ENCODE data around the gene RAB37.

The RAB37 gene

GRCh38 chr17:74764751-74765286, 27.8 kb downstream of the RAB37 start:
- DNase-seq = no peak

GRCh38 chr17:74766413-74766812, 29.4 kb downstream of the RAB37 start:
- DNase-seq = no peak

DNA sequence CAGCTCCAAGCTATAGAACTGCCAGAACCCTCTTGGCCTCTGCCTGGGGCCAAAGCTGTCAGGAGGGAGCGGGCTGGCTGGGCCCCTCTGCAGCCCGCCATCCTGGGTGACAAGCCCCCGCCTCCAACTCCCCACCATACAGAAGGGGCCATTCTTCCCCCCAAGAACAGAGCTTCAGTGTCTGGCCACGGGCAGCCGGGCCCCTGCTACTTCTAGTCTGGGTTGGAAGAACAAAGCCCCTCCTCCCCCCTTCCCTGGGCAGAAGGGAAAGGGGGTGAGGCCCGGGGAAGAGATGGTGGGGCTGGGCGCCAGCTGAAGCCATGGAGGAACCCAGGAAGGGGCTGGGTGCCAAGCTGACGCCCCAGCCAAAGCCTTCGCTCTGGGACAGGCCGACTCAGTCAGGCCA, 30.1 kb downstream of the RAB37 start:
- no peak for DNase-seq

DNA sequence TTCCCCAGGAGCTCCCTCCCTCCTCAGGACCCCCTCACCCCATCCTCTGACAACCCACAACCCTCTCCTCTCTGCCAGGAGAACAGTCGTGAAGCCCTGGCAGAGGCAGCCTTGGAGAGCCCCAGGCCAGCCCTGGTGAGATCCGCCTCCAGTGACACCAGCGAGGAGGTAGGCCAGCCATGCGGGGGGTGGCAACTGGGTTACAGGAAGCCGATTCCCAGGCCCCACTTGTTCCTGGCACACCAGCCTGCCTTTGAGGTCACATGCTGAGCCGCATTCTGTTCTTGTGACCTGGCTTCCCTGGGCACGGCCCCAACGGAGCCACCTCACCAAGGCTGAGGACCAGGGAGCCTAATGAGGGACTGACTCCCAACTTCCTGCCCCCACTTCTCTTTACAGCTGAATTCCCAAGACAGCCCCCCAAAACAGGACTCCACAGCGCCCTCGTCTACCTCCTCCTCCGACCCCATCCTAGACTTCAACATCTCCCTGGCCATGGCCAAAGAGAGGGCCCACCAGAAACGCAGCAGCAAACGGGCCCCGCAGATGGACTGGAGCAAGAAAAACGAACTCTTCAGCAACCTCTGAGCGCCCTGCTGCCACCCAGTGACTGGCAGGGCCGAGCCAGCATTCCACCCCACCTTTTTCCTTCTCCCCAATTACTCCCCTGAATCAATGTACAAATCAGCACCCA, 31.2 kb downstream of the RAB37 start:
- no peak for DNase-seq

DNA sequence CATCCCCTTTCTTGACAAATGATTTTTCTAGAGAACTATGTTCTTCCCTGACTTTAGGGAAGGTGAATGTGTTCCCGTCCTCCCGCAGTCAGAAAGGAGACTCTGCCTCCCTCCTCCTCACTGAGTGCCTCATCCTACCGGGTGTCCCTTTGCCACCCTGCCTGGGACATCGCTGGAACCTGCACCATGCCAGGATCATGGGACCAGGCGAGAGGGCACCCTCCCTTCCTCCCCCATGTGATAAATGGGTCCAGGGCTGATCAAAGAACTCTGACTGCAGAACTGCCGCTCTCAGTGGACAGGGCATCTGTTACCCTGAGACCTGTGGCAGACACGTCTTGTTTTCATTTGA, 31.7 kb downstream of the RAB37 start:
- no peak for DNase-seq

DNA sequence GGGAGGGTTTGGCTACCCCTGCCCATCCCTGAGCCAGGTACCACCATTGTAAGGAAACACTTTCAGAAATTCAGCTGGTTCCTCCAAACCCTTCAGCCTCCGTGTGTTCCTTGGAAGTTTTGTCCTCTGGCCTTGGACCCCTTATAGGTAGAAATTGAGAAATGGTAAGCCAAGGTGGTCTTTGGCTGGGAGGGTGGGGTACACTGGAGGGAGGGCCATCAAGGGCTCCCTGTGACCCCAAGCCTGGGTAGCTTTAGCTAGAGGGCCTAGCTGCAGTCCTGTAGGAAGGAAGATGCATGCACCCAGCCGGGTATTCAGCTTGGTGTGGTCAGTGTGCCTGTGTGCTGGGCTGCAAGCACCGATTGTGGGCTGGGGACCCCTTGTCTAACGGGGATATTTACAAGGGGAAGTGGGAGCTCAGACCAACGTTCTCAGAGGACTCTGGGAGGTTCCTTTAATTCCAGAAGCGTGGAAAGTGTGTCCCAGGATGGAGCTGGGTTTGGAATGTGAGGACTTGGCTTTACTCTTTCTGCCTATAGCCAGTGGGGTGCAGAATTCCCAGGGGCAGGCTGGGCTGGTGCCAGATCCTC, 32.3 kb downstream of the RAB37 start:
- no peak for DNase-seq

GRCh38 chr17:74769856-74770497, 32.9 kb downstream of the RAB37 start:
- no peak for DNase-seq

DNA sequence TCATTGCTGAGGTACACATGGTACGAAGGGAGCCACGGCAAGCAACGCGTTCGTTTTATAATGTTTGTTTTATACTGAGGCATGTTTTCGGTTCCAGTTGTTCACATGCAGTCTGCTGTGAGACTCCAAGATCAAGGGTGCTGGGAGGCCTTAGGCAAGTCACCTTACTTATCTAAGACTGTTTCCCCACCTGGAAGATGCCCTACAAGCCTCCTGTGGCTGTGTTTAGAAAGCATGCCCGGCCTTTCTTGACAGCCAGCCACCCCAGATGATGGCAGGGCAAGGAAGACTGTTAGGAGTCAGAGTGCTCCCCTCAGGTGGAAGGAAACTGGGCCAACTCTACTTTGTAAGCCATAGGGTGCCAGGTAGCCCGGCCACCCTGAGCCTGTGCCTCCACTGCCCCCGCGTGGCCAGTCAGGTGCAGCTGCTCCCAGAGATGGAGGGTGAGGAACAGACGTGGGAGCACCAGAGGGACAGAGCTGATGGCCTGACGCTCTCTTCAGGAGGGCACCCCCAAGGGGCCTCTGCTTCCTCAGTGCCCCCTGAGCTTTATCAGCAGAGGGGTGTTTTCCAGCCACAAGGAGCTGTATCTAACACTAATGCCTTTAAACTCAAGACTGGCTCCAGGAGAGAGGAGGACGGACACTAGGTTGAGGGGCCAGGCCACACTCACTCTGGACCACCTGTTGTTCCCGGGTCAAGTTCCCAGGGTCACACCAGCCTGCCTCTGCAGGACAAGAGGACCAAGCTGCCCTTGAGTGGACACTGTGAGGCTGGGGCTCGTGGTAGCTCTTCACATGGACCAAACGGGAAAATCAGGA, 33.7 kb downstream of the RAB37 start:
- peak; percentile 76 for DNase-seq

DNA sequence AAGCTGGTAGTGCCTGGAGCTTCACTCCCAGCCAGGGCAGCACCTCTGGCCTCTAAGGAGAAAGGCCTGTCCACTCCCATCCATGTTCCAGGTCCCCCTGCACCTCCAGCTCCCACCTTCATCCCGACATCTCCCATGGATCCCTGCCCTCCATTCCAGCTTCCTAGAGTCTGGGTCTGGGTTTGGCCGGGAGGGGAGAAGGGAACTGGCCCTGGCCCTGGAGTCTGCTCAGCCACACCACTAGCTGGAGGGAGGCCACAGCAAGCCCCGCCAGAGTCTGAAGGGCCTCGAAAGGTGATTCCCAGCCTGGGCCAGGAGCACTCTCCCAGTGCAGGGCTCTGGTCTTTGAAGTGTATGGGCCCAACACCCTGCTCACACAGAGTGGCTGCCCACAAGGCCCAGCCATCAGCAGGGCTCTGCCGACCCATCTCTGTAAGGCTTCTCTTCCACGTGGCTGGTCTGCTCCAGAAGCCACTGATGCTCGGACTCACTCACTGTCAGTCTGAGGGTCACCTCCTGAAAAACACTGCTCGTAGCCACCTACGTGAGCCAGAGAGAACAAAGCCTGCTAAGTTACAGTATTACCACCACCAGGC, 34.4 kb downstream of the RAB37 start:
- no peak for DNase-seq

DNA sequence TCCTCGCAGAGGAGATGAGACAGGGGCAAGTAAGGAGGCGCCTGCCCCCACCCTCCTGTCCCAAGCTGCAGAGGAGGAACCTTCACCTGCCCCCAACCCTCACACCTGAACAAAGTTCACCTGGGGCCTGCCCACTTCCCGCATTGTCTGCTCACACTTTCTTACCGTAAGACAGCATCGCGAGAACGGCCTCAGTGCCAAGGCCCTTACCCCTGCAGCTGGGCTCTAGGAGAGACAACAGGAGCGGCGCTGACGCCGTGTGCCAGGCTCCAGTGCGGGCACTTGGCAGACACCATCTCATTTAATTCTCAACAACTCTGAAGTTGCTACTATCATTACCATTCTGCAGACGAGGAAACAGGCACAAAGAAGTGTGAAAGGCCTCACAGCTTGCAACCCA, 35.0 kb downstream of the RAB37 start:
- DNase-seq = no peak

- no peak for DNase-seq
Observed at GRCh38 chr17:74773414-74773813, 36.4 kb downstream of the RAB37 start.

GRCh38 chr17:74773871-74774286, 36.8 kb downstream of the RAB37 start:
- DNase-seq = no peak

DNA sequence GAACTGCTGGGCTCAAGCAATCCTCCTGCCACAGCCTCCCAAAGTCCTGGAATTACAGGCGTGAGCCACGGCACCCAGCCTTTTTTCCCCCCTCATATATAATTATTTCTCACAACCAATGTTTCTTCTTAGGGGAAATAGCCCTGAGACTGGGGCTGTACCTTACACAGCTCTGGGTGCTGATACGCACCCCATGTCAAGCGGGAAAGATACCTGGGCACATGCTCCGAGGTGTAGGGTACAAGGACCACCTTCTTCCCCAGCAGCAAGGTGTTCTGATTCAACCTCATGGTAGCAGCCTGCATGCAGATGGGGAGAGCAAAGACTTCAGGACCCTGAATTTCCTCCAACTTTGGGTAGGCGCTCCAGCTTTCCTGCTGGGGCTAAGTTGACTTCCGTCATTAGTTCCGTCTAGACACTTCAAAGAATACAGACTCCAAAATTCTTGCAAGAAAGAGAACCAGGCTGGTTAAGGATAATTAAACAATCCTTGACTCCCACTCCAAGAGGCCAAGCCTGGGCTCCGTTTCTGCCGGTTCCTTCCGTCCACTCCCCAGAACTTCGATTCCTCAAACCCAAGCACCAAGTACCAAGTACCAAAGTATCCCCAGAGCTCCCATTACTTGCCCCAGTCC, 38.5 kb downstream of the RAB37 start:
- no peak for DNase-seq

GRCh38 chr17:74776044-74776962, 39.2 kb downstream of the RAB37 start, which contains the start of gene NAT9:
TSS of gene NAT9 (minus strand) at chr17:74776345. CDS start at chr17:74775698, 647 bp downstream.
- peak; percentile 99 for DNase-seq

DNA sequence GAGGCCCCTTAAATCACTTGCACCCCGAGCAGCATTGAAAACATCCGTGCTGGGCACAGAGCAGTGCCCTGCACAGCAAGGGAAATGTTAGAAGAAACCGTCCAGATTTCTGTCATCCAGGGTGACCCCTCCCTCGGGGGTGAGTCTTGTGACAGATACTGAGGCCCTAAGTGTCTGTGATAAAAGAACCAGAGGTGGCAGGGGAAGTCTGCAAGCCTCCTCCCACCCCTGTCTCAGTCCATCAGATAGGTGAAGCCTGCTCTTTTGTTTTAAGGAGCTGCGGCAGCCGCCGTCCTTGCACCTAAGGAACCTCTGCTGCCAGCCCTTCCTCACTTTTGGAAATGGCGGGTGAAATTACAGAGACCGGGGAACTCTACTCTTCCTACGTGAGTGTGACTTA, 39.9 kb downstream of the RAB37 start:
- DNase-seq = no peak

GRCh38 chr17:74777901-74778515, 41.0 kb downstream of the RAB37 start:
- DNase-seq = no peak

GRCh38 chr17:74778960-74779359, 41.9 kb downstream of the RAB37 start:
- no peak for DNase-seq

- no peak for DNase-seq
Observed at GRCh38 chr17:74779501-74779900, 42.4 kb downstream of the RAB37 start.

GRCh38 chr17:74779948-74780400, 42.9 kb downstream of the RAB37 start:
- peak; percentile 92 for DNase-seq

DNA sequence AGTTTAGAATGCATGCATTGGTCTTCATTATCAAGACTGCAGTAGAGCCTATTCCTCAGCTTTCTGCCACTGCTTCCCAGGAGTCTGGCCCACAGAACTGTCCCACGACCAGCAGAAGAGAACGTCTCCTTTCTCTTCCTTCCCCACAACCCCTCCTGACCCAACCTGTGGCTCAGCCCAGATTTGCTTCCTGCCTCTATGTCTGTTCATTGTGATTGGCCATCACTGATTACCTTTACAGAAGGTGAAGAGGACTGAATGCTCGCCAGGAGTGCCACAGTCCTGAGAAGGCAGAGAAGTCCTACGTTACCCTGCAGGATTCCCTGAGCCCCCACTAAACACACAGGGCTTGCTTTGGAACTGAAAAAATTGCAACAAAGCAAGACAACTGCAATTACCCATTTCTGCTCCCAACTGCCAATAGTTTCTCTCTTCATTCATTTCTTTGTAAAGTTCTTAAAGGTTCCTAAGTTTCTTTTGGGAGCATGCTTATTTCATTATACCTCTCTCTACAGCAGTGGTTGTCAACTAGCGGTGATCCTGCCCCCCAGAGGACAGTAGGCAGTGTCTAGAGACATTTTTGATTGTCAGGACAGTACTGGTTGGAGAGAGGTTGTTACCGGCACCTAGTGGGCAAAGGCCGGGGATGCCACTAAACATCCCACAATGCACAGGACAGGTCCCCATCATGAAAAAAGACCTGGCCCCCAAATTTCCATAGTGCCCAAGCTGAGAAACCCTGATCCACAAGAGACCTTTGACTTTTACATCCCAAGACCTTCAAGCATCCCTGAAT, 43.6 kb downstream of the RAB37 start:
- DNase-seq = peak; percentile 56
